ENCODE data around the gene GREM2.

GREM2 gene

DNA sequence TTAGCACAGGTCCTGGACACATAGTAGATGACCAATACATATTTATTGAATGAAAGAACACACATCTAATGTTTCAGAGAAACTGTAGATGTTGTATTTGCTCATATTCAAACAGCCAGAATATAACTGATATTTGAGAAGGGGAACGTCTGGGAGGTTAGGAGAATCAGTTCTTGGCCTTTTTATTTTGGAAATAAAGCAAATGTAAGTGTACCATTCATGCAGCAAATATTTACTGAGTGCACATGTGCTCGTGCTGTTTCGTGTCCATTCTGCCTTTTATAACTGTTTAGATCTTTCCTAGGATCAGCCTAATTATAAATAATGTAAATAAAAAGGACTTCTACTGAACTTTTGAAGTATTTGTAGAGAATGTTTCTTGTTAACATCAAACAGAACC, 103.8 kb downstream of the GREM2 start:
- DNase-seq (ENCODE audit: extremely low spot score, insufficient read length, low read depth) (no peak), FAIRE-seq (no peak)

DNA sequence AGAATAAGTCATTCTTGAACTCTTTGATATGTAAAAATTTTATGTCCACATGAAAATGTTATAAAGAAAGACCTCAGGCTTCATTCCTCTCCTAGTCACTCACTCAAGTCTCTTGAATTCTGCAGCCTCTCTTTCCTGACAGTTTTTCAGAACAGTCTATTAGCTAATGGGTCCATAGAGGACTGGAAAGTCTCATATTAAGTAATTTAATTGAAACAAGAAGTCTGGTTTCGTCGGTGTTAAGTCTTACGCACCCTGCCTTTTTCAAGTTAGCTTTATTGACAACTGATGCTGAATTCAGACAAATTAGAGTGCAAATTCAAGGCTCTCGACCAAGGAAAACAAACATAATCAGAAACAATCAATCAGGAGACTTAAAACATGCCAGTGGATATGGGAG, 105.8 kb downstream of the GREM2 start:
- DNase-seq (ENCODE audit: extremely low spot score, insufficient read length, low read depth) (no peak), FAIRE-seq (no peak)

DNA sequence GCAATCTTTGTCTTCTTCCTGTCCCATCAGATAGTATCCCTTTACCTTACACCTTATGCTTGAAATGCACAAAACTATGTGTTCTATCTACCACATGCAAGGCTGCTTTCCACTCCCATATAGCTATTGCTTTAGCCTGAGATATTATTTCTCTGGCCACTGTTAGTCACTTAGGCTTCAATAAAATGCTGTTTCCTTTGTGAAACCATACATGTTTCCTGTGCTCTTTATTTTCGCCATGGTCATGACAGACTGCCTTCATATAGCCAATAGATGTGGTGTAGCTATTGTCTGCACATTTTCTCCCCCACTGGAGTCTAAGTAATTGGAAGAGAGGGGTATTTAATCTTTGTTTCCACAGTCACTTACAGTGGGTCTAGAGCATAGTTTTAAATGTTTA, 108.4 kb downstream of the GREM2 start:
- DNase-seq (ENCODE audit: extremely low spot score, insufficient read length, low read depth) (no peak), FAIRE-seq (no peak)

DNA sequence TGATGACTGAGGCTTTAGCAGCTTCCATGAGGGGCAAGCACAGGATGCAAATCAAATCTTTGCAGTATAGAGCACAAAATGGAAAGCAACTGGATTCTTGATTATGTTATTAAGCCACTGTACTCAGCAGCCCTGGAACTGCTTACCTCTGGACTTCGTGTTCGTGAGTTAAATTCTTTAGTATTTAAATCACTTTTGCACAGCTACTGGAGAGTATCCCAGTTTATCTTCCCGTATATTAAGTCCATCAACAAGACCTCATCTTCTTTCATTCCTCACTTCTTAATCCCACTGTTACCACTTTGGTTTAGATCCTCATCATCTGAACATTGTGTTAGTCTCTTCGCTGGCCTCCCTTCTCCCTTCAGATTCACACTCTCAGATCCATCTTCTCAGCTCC, 108.9 kb downstream of the GREM2 start:
- FAIRE-seq (no peak), DNase-seq (ENCODE audit: extremely low spot score, insufficient read length, low read depth) (no peak)

DNA sequence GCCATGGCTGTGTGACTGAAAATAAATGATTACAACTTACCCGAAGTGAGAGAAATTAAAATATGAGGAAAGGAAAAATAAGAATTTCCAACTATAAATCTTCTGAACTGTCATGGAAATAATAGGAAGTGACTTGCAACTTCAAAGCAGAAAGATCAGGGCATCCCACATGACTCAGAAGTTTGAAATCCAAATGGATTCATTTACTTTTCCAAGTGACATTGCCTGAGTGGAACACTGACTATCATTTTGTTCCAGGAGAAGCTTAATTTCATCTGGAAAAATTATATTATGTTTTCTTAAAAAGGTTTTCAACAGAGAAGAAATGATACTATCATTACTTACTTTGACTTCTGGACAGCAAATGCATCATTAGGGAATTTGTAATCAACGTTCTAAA, 110.8 kb downstream of the GREM2 start:
- DNase-seq (ENCODE audit: extremely low spot score, insufficient read length, low read depth) (no peak), FAIRE-seq (no peak)

DNA sequence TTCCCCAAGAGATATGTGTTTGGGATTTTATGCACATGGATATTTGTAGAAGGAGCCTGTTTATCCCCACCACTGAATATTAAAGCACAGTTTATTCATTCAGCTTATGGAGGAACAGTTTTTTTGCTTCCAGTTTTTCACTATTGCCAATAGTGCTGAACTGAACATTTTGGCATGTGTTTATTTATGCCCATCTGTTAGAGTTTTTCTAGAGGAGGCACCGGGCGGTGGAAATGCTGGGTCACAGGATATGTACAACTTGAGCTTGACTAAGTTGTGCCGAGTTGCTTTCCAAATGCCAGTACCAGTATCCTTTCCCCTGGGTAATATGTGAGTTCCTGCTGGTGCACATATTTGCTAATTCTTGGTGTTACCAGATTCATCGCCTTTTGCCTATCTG, 111.3 kb downstream of the GREM2 start:
- DNase-seq (ENCODE audit: extremely low spot score, insufficient read length, low read depth) (no peak), FAIRE-seq (no peak)

DNA sequence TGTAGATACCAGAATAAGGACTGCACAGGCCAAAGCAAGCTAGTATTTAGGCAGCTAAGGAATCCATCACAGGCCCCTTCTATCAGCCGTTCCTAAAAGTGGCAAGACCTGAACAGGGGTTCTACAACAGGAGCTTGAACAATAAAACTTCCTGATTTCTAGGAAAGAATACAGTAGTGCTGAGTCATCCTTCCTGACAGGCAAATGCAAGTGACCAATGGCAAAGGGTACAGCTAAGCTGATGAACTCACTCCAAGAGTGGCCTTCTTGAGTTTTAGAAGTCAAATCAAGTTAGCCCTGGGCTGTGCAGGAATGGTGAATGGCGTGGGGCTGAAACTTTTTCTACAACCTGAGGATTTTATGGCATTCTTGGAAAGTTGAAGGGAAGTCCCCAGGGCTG, 112.9 kb downstream of the GREM2 start:
- no peak for FAIRE-seq
- DNase-seq (ENCODE audit: extremely low spot score, insufficient read length, low read depth), result no peak

DNA sequence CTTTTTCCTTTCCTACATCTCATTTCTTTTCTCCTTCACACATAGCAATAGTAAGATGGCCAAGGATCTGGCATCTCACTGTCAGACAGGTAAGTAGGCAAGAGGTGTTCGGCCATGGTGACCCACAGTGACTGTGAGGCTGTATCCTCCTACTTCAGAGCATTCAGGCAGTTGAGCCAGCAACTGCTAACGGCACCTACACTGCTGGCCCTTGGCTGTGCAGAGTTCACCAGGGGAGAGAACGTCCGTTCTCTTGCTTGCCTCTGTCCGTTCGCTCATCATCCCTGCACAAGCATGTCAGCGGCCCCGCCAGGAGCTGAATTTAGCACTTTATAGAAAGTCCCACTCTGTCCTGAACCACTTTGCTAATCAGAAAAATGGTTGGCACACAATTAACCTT, 113.6 kb downstream of the GREM2 start:
- DNase-seq (ENCODE audit: extremely low spot score, insufficient read length, low read depth) (no peak), FAIRE-seq (no peak)

DNA sequence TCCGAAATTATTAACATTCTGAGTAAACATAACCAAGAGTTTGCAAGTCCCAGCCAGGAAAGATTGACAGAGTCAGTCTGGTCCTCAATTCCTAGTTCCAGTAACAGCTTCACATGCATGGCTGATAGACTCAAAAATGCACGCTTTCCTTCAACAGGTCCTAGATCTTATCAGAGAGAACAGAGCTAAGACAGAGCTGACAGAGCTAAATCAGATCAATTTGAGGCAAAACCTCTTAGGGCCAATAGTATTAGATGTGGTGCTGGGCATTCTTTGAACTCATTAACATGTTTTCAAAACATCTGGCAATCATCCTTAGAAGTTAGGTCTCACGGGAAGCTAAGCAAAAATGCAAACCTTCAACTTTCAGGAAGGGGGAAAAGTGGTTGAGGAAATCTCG, 114.0 kb downstream of the GREM2 start:
- DNase-seq (ENCODE audit: extremely low spot score, insufficient read length, low read depth) (no peak), FAIRE-seq (no peak)

DNA sequence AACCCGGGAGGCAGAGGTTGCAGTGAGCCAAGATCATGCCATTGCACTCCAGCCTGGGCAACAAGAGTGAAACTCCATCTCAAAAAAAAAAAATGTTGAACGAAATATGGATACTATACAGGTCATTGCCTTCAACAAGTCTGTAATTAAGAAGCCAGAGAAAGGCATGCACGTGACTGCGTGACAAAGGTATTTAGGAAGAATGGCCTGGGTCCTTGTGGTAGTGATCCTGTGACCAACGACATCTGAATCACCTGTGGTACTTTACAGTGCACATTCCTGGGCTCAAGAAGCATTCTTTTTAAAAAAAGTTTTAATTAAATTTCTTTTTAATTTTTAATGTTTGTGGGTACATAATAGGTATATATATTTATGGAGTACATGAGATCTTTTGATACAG, 115.0 kb downstream of the GREM2 start:
- FAIRE-seq, result no peak
- no peak for DNase-seq (ENCODE audit: extremely low spot score, insufficient read length, low read depth)

DNA sequence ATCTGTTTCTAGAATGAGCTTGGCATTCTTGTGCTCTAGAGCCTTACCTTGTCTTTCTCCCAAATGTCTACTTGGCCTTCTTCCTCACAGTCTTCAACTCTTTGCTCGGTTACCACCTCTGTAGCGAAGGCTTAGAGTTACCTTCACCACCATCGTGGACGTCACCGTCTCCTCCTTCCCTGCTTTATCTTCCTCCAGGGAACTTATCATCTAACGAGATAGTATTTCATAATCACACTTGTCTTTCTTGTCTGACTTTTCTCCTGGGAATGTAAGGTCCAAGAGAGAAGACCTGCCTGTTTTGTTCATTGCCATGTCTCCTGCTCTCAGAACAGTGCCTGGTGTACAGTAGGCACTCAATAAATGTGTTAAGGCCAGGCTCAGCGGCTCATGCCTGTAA, 115.6 kb downstream of the GREM2 start:
- FAIRE-seq, result no peak

DNA sequence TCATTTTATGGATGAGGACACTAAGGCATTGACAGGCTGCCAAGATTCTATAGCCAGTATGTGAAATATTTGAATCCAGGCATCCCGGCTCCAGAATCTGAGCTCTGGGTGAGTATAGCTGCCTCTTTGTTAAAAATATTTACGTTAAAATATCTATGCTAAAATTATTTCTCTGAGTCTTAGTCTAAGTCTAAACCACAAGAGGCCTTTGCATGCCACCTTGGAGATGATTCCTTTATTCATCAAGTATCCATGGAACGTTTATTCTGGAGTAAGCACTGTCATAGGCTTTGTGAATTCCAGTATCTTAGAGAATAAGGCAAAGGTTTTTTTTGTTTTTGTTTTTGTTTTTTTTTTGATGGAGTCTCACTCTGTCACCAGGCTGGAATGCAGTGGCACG, 116.4 kb downstream of the GREM2 start:
- FAIRE-seq (no peak), DNase-seq (ENCODE audit: extremely low spot score, insufficient read length, low read depth) (no peak)

More for the DNA sequence above, 115.6 kb downstream of the GREM2 start:
- DNase-seq (ENCODE audit: extremely low spot score, insufficient read length, low read depth), result no peak

DNA sequence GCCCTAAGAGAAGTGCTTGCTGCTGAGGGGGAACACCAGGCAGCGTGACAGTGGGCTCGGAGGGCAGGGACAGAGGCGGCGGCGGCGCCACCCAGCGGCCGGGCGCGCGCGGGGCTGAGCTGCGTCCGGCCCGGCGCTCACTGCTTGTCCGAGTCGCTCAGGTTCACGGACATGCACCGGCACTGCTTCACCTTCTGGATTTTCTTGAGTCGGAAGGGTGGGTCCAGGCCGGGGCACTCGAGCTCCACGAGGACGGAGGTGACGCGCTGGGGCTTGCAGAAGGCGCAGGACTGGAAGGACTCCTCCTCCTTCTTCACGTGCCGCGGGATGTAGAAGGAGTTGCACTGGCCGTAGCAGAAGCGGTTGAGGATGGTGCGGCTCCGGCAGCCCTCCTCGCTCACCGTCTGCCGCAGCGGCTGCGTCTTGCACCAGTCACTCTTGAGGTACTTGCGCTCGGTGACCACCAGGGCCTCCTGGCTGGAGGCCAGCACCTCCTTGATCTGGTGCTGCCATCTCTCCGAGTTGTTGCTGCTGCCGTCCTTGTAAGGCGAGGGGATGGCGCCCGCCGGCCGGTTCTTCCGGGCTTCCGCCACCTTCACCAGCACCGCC, 119.0 kb downstream of the GREM2 start:
- DNase-seq (ENCODE audit: extremely low spot score, insufficient read length, low read depth), result no peak
- no peak for FAIRE-seq

DNA sequence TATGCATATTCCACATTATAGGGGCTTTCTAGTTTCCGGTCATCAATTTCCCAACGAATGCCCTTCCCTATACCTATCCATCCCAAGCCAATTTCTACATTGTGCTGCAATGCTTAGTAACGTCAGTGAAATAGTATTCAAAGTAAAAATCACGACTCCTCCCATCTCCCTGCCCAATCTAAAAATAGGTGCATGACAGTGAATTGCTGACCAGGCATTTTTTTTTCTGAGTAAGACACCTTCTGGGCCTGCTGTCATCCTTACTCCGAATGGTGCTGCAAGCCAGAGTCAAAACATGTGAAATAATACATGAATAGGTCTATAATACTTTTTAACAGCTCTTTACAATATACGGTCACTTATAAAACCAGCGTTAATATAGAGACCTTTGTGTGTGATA, 120.2 kb downstream of the GREM2 start:
- no peak for DNase-seq (ENCODE audit: extremely low spot score, insufficient read length, low read depth)
- no peak for FAIRE-seq

DNA sequence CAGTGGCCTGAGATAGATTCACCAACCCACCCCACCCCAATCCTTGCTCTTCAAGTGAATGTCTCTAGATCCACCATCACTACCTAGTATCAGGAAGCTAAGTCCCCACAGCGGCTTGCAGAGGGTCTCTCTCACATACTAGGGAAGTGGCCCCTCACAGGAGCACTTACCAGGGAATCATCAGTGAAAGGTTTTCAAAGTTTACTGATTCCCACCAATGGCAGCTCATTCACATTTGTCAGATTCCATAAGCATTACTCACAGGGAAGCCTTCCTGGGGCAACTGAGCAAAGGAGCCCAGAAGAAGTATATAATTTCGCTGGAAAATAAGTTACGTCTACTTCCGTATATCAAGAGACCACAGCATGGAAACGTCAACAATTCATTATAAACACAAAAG, 120.8 kb downstream of the GREM2 start:
- DNase-seq (ENCODE audit: extremely low spot score, insufficient read length, low read depth) (no peak), FAIRE-seq (no peak)

DNA sequence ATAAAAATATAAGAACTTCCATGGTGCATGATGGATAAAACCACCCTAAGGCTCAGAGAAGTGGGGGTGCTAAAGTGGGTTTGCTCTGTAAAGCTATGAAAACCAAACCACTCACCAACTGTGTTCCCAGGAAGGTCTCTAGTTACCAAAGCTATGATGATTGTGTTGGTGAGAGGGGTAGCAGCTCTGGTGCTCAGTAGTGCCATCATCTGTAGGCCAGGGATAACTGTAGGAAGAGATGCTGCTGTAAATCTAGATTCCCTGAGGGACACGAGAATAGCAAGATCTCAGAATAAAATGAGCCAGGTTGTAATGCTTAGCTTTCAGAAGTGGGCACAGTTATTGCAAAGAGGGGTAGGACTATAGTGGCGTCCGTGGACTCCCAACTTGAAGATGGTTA, 124.5 kb downstream of the GREM2 start:
- FAIRE-seq (no peak), DNase-seq (ENCODE audit: extremely low spot score, insufficient read length, low read depth) (no peak)

DNA sequence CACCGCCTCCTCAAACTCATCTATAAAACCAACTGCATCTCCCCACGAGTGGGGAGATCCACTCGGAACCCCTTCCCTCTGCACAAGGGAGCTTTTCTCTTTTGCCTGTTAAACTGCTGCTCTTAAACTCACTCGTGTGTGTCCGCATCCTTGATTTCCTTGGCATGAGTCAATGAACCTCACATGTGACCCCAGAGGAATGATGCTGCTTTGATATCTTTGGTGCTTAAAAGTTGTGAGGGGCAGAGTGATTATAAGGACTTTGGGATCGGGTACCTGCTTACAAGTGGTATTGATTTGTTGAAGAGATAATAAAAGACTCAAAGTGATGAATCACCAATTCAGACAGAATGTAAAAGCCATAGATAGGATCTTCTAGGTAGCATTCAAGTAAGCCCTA, 125.3 kb downstream of the GREM2 start:
- no peak for DNase-seq (ENCODE audit: extremely low spot score, insufficient read length, low read depth)
- no peak for FAIRE-seq

DNA sequence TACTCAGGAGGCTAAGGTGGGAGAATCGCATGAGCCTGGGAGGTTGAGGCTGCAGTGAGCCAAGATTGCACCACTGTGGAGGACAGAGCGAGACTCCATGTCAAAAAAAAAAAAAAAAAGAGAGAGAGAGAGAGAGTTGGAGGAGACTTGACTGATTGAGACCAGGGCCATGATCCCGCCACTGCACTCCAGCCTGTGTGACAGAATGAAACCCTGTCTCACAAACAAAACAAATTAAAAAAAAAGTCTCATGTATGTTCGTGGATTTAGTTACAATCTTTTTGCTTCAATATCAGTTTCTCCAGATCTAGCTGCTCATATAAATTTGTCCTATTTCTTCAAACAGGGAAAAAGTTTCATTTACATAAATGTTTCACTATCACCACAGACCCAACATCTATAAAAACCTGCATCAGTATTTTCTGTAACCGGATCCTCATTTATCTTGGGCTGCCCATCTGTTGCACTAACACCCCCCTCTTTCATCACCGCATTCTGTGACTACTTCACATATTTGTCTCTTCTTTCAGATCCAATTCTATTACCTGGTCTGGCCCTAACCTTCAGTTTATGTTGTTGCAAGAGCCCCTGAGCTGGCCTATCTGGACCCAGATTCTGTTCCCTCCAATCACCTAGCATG, 127.0 kb downstream of the GREM2 start:
- FAIRE-seq (no peak), DNase-seq (ENCODE audit: extremely low spot score, insufficient read length, low read depth) (no peak)

DNA sequence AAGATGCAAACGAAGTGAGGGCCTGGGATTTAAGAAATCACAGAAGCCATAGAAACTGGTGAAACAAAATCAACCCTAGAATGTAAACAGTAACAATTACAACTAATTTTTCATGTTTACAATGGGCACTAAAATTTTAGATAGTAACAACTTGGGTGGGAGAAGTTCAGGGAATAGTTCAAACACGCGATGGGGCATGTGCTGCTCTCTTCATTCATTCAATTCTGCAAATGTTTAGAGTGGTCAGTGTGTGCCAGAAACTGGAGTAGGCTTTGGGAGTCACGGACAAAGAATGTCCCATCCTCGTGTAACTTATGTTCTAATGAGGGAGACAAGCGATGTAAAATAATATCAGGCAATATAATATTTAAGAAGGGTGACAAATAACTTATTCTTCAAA, 133.4 kb downstream of the GREM2 start:
- FAIRE-seq, result no peak
- no peak for DNase-seq (ENCODE audit: extremely low spot score, insufficient read length, low read depth)

DNA sequence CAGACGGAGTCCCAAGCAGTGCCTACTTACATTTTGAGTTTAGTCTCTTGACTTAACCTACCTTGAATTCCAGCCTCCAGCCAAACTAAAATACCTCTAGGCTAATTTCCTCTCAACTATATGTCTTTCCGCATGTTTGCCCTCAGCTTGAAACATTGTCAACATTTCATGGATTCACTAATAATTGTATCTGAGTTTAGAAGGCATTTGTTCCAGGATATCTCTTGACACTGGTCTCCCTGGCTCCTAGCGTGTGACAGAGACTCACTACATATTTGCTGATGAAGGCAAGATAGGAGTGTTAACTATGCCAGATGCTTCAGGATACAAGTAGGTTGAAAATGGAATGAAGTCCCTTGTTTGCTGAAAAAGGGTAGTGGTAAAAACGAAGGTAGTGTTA, 136.1 kb downstream of the GREM2 start:
- DNase-seq (ENCODE audit: extremely low spot score, insufficient read length, low read depth) (no peak), FAIRE-seq (no peak)

DNA sequence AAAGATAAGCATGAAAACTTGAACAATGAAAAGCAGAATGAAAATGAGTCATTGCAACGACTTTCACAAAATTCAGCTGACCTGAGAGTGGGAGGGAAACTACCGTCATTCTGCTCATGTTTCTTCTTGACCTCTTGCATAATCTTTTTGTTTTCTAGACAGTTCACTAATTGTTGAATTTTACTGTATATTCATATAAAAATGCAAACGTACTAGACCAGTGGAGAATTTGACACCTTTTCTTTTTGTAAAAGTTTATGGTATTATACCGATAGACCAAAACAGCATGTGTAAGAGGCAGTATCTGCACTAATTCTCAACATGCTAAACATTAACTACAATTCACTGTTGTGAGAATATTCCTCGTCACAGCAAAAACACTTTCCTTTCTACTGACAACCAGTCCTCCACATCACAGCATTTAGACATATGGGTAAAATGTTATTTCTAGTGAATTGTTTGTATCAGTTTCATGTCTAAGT, 137.8 kb downstream of the GREM2 start:
- FAIRE-seq (no peak), DNase-seq (ENCODE audit: extremely low spot score, insufficient read length, low read depth) (no peak)

DNA sequence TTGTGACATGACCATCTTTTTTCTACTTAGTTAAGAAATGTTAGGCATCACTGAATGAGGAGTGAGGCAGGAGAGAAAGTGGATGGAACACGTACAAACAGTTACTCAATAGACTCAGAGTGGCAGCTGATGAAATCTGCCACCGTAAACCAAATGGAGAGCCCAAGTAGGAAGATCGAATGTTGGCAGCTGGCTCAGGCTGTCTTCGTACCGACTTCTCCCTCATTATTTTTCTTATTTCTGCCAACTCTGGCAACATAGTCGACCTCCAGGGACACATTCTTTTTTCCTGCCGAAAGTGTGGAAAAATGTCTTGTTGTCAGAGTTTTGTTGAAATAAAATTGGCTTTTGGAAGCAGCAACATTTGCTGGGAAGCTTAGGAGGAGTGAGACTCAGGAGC, 143.3 kb downstream of the GREM2 start:
- DNase-seq (ENCODE audit: extremely low spot score, insufficient read length, low read depth) (no peak), FAIRE-seq (no peak)
